K562 (cell line): ENCODE measurements around the gene SPNS2. TPM values are rescaled to one million over a fixed set of nuclear protein-coding genes. Genes with fewer than 3 reads are reported as not detected.

ENCODE experiments used
- ATAC-seq: fragments of 200-7000 bp; cut with Tn5 transposase; 3 replicates; pipeline ENCODE4 v1.9.1; 2020; ENCODE audit warnings: moderate library complexity
- BruUV-seq: library from RNA; stranded (reverse); fragments of 400-500 nt; replicated peaks from 2 replicates; lab custom pipeline; 2021; lab: Mats Ljungman, UMichigan
- CTCF ChIA-PET: fragments of 300-600 bp; formaldehyde crosslinking; extraction: SDS; loops from one replicate; lab custom pipeline; 2021; ENCODE audit warnings: low intra/inter-chr PET ratio; lab: Yijun Ruan, JAX
- POLR2A ChIA-PET: fragments of 300-600, 350-650 bp; sonication (Branson Sonifier 250); formaldehyde crosslinking; extraction: SDS; loops from one replicate; lab custom pipeline; 2021; ENCODE audit warnings: antibody characterized with exemption, inconsistent platforms; lab: Yijun Ruan, JAX
- DNase-seq, 4 experiments: peaks; one replicate each; pipeline versions ENCODE4 v3.0.0 to v3.0.0-alpha.2; 2011 to 2018; ENCODE audit warnings: low spot score in 3 of 4, mixed read lengths in 3 of 4; ENCODE audit errors: extremely low read depth in 1 of 4
- FAIRE-seq: peaks from 2 replicates; lab custom pipeline; 2011; peaks lifted over from hg19 to GRCh38; lab: Jason Lieb, UNC
- H2AFZ ChIP-seq: 2 replicates; pipeline ENCODE4 v1.6.0; 2011; ENCODE audit warnings: low read depth, low read length, control low read depth, inconsistent platforms
- H3K27ac ChIP-seq: fragments of 200-600 bp; 3 replicates; pipeline ENCODE4 v1.8.0; 2011; ENCODE audit warnings: low read depth, mild to moderate bottlenecking, control low read depth, inconsistent platforms, low read length, moderate library complexity, mixed read lengths; ENCODE audit errors: extremely low read depth
- H3K27me3 ChIP-seq, 2 experiments: fragments of 300-600 bp in 1 of 2; 2 replicates in 1 of 2; 3 replicates in 1 of 2; pipeline versions ENCODE4 v1.6.0 to v1.8.0; 2011; ENCODE audit warnings: inconsistent platforms in 2 of 2, low read length in 2 of 2, mild to moderate bottlenecking in 1 of 2, mixed read lengths in 1 of 2, moderate library complexity in 1 of 2; ENCODE audit not compliant: control insufficient read depth in 2 of 2, insufficient read depth in 2 of 2
- H3K36me3 ChIP-seq: fragments of 300-600 bp; 3 replicates; pipeline ENCODE4 v1.8.0; 2011; ENCODE audit warnings: mild to moderate bottlenecking, low read length, inconsistent platforms; ENCODE audit not compliant: control insufficient read depth, insufficient read depth
- H3K4me1 ChIP-seq, 2 experiments: fragments of 200-600 bp in 1 of 2; replicated peaks in 1 of 2; 2 replicates in 1 of 2; 3 replicates in 1 of 2; pipeline versions ENCODE4 v1.5.1 to v1.8.0; 2011; ENCODE audit warnings: inconsistent platforms in 2 of 2, low read length in 2 of 2, mild to moderate bottlenecking in 1 of 2, mixed read lengths in 1 of 2, moderate library complexity in 1 of 2; ENCODE audit not compliant: control insufficient read depth in 2 of 2, insufficient read depth in 2 of 2
- H3K4me2 ChIP-seq: 2 replicates; pipeline ENCODE4 v1.6.1; 2011; ENCODE audit warnings: low read length, control low read depth, inconsistent platforms, mixed read lengths; ENCODE audit not compliant: insufficient read depth
- H3K4me3 ChIP-seq: fragments of 200-600 bp; sonication (generic), shearing (Covaris generic); 2 replicates; pipeline ENCODE4 v1.5.1; 2016; ENCODE audit warnings: control low read depth, inconsistent platforms
- H3K79me2 ChIP-seq: fragments of 200-600 bp; 3 replicates; pipeline ENCODE4 v1.8.0; 2011; ENCODE audit warnings: low read length, inconsistent platforms; ENCODE audit not compliant: control insufficient read depth, insufficient read depth
- H3K9ac ChIP-seq, 2 experiments: 2 replicates each; pipeline versions ENCODE4 v1.6.0 to v1.6.1; 2011; ENCODE audit warnings: low read depth in 2 of 2, low read length in 2 of 2, control low read depth in 1 of 2, inconsistent platforms in 1 of 2, mild to moderate bottlenecking in 1 of 2, mixed read lengths in 1 of 2; ENCODE audit not compliant: insufficient read depth in 1 of 2
- H3K9me1 ChIP-seq: one replicate; pipeline ENCODE4 v1.6.0; 2011; ENCODE audit warnings: inconsistent platforms, mild to moderate bottlenecking, low read length, moderate library complexity; ENCODE audit not compliant: control insufficient read depth, insufficient read depth
- H3K9me3 ChIP-seq: replicated peaks from 2 replicates; pipeline ENCODE4 v1.5.1; 2011; ENCODE audit warnings: low read depth, low read length, inconsistent platforms; ENCODE audit not compliant: control insufficient read depth, insufficient read depth
- H4K20me1 ChIP-seq: replicated peaks from 2 replicates; pipeline ENCODE4 v1.6.1; 2011; ENCODE audit warnings: low read length, inconsistent platforms, mixed read lengths; ENCODE audit not compliant: control insufficient read depth, insufficient read depth
- FOXP4 ChIP-seq: sonication (generic); formaldehyde crosslinking; IDR thresholded peaks from 2 replicates; pipeline ENCODE4 v1.8.0; 2022; ENCODE audit warnings: mild to moderate bottlenecking, missing genetic modification reagents, borderline replicate concordance
- PKNOX1 ChIP-seq: fragments of 450-650 bp; IDR thresholded peaks from 2 replicates; pipeline ENCODE4 v1.6.1; 2016
- WGBS: fragments of 100-300 bp; shearing (Covaris generic); methylation state at CpG from one replicate; pipeline ENCODE4 v1.1.6; 2016; ENCODE audit warnings: low coverage, mixed read lengths; ENCODE audit not compliant: insufficient coverage; ENCODE audit errors: missing lambda C conversion rate; 5-methylcytosine and 5-hydroxymethylcytosine counted together
- in situ Hi-C: fragments of 300-500 bp; cut with MboI; formaldehyde crosslinking; loops from 4 replicates; pipeline ENCODE4 v1.15.0; 2018; ENCODE audit warnings: inconsistent platforms, mixed read lengths
- intact Hi-C: fragments of 100-400 bp; cut with micrococcal nuclease; formaldehyde crosslinking; loops from 2 replicates; pipeline ENCODE4 v1.14.2; 2022
- polyA plus RNA-seq, 8 experiments: library from polyadenylated mRNA; depleted of rRNA in 4 of 8; stranded (reverse) in 5 of 8; unstranded in 3 of 8; fragments of >200 nt; fragmentation: Nextera tagmentation in 2 of 8; fragmentation: Illumina TruSeq in 1 of 8; extraction: Ambion mirVana in 2 of 8; extraction: Trizol in 1 of 8; gene quantifications; 2 replicates each; pipeline versions ENCODE4 v1.2.1 to v1.2.3, GENCODE V29; 2011 to 2014; ENCODE audit warnings: inconsistent platforms in 1 of 8, missing spikeins in 1 of 8
- total RNA-seq, 7 experiments: library from RNA; depleted of rRNA in 6 of 7; stranded (reverse); fragments of >200 nt in 6 of 7; fragmentation: Illumina TruSeq in 2 of 7; extraction: Trizol in 2 of 7; gene quantifications; 2 replicates each; pipeline versions ENCODE4 v1.2.1 to v1.2.3, GENCODE V29; 2011 to 2021; ENCODE audit warnings: low replicate concordance in 1 of 7
- TF ChIP-seq, protein P1 (sequence below), 2 experiments: fragments of 450-650 bp; IDR thresholded peaks; 2 replicates each; pipeline ENCODE4 v1.6.1; 2016; ENCODE audit warnings: mild to moderate bottlenecking in 2 of 2, borderline replicate concordance in 1 of 2, low read depth in 1 of 2, moderate library complexity in 1 of 2
- TF ChIP-seq, protein P2 (sequence below), 2 experiments: IDR thresholded peaks in 1 of 2; conservative IDR thresholded peaks in 1 of 2; 2 replicates each; pipeline ENCODE4 v1.6.1; 2016; ENCODE audit warnings: low read depth in 2 of 2, mild to moderate bottlenecking in 1 of 2, missing compliant biosample characterization in 1 of 2, missing genetic modification characterization in 1 of 2, moderate library complexity in 1 of 2

SPNS2 gene
- total and polyA plus RNA-seq, 9 of the 15 experiments (the other 6 are each of a cell fraction or from before 2014, with no cell fraction given): 0.06 TPM; not detected in 8

- 8% methylated on average over 7 of the region's 12 CpGs for WGBS
- no peak overlapping the region for H3K4me3 ChIP-seq
- TF ChIP-seq, protein P1, sequence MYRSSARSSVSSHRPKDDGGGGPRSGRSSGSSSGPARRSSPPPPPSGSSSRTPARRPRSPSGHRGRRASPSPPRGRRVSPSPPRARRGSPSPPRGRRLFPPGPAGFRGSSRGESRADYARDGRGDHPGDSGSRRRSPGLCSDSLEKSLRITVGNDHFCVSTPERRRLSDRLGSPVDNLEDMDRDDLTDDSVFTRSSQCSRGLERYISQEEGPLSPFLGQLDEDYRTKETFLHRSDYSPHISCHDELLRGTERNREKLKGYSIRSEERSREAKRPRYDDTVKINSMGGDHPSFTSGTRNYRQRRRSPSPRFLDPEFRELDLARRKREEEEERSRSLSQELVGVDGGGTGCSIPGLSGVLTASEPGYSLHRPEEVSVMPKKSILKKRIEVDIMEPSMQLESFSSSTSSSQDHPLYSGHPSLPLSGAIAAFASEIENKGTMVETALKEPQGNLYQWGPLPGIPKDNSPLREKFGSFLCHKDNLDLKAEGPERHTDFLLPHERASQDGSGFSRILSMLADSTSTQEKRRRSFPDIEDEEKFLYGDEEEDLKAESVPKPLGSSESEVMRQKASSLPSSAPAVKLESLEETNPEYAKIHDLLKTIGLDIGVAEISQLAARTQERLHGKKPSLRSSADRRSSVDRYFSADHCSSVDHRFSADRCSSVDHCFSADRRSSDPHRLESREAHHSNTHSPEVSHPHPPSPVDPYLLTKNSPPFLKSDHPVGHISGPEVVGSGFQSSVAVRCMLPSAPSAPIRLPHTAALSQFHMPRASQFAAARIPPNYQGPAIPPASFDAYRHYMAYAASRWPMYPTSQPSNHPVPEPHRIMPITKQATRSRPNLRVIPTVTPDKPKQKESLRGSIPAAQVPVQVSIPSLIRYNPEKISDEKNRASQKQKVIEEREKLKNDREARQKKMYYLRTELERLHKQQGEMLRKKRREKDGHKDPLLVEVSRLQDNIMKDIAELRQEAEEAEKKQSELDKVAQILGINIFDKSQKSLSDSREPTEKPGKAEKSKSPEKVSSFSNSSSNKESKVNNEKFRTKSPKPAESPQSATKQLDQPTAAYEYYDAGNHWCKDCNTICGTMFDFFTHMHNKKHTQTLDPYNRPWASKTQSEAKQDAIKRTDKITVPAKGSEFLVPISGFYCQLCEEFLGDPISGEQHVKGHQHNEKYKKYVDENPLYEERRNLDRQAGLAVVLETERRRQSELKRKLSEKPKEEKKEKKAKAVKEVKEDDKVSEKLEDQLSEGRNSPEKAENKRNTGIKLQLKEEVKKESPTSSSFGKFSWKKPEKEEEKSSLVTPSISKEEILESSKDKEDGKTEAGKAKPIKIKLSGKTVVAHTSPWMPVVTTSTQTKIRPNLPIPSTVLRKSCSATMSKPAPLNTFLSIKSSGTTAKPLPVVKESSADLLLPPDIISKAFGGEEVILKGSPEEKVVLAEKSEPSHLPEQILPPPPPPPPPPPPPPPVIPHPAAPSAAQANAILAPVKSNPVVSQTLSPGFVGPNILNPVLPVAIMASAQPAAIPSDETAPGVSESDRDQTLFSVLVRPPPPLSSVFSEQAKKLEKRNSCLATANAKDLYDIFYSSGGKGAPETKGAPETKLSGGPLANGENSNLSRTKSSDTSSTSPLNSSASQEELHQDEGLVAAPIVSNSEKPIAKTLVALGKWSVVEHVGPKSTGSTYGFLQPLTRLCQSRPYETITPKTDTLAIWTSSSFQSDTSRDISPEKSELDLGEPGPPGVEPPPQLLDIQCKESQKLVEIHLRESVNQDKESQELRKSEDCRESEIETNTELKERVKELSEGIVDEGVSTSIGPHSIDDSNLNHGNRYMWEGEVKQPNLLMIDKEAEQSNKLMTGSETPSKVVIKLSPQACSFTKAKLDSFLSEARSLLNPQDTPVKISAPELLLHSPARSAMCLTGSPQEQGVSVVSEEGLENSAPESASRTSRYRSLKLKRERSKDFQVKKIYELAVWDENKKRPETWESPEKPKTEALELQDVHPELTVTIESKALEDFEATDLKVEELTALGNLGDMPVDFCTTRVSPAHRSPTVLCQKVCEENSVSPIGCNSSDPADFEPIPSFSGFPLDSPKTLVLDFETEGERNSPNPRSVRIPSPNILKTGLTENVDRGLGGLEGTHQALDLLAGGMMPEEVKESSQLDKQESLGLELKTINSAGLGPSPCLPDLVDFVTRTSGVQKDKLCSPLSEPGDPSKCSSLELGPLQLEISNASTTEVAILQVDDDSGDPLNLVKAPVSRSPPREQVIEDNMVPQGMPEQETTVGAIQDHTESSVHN (IDR thresholded peaks at IDR 0.05; ENCODE audit: borderline replicate concordance in 1 of 2, low read depth in 1 of 2): no peak
- TF ChIP-seq, protein P2, sequence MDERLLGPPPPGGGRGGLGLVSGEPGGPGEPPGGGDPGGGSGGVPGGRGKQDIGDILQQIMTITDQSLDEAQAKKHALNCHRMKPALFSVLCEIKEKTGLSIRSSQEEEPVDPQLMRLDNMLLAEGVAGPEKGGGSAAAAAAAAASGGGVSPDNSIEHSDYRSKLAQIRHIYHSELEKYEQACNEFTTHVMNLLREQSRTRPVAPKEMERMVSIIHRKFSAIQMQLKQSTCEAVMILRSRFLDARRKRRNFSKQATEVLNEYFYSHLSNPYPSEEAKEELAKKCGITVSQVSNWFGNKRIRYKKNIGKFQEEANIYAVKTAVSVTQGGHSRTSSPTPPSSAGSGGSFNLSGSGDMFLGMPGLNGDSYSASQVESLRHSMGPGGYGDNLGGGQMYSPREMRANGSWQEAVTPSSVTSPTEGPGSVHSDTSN (CRISPR knock-in tag; IDR thresholded peaks at IDR 0.05; ENCODE audit: low read depth): no peak
- TF ChIP-seq, protein P2 (tag; conservative IDR thresholded peaks at IDR 0.05; ENCODE audit: low read depth): no peak
- no peak for TF ChIP-seq FOXP4 (CRISPR knock-in tag)
- 0 out of 2 replicates have a peak, but pooled peaks have one; percentile 8 for TF ChIP-seq PKNOX1
- no peaks in the 10 kb centered on the region for H3K36me3 ChIP-seq
- H3K27ac ChIP-seq: no peak overlapping the region
- intact Hi-C loops: no loop called here
- no peak overlapping the region for H3K4me2 ChIP-seq
- no peak overlapping the region for H2AFZ ChIP-seq
- H3K9me1 ChIP-seq: no peaks in the 10 kb centered on the region
- H3K79me2 ChIP-seq: no peaks in the 10 kb centered on the region
- in situ Hi-C loops: no loop called here
- ChIA-PET POLR2A (interaction anchor here (0.9 kb wide), 1 partner anchor 31 kb away, joined by 3 read pairs; no protein-coding TSS in a partner anchor), CTCF (no interaction called here)
- H4K20me1 ChIP-seq: no peaks in the 10 kb centered on the region
- BruUV-seq: no TSS peak
- H3K4me1 ChIP-seq: no peaks in the 10 kb centered on the region; a peak in 1 of 5 replicates
- H3K9ac ChIP-seq: no peak overlapping the region
- DNase-seq (no peak), FAIRE-seq (no peak), ATAC-seq (no peak)
- peaks cover 8 to 26% of the 10 kb centered on the region in 2 experiments for H3K27me3 ChIP-seq
- H3K9me3 ChIP-seq: no peaks in the 10 kb centered on the region
Measured at GRCh38 chr17:4469552-4469951, 29.1 kb upstream of the SPNS2 start.
